CD4-positive, alpha-beta T cell (primary cell): ENCODE data around the gene GNAQ. TPM values are rescaled to one million over a fixed set of nuclear protein-coding genes. Genes with fewer than 3 reads are reported as not detected.
A peak's percentile ranks its signal among the peaks of the same experiment; 100 is the strongest.

Experiments used
- ATAC-seq: fragments of 200-7000 bp; cut with Tn5 transposase; one replicate; pipeline ENCODE4 v1.10.0; 2022; ENCODE audit warnings: mild to moderate bottlenecking; ENCODE audit not compliant: poor library complexity
- CTCF ChIA-PET: fragments of 350-600 bp; sonication (Branson Sonifier 250); formaldehyde crosslinking; loops from one replicate; lab custom pipeline; 2021; ENCODE audit warnings: antibody characterized with exemption, inconsistent platforms; lab: Charles Lee
- POLR2A ChIA-PET: fragments of 350-600 bp; sonication (Branson Sonifier 250); formaldehyde crosslinking; loops from one replicate; lab custom pipeline; 2021; ENCODE audit warnings: antibody characterized with exemption, inconsistent platforms; lab: Charles Lee
- DNase-seq, 14 experiments: peaks; one replicate each; pipeline ENCODE4 v3.0.0-alpha.2; 2013 to 2020; ENCODE audit warnings: mixed read lengths in 2 of 14
- H3K27ac ChIP-seq, 2 donors: one replicate each; pipeline versions ENCODE4 v1.5.1 to v1.7.0; 2013; ENCODE audit warnings: low read length in 2 of 2, low read depth in 1 of 2, mild to moderate bottlenecking in 1 of 2
- H3K27me3 ChIP-seq, 2 experiments: 1 replicate in 1 of 2; 2 replicates in 1 of 2; pipeline versions ENCODE4 v1.6.1 to v1.7.0; 2013; ENCODE audit warnings: low read length in 2 of 2, control low read depth in 1 of 2, mild to moderate bottlenecking in 1 of 2, moderate library complexity in 1 of 2; ENCODE audit not compliant: insufficient read depth in 2 of 2, control insufficient read depth in 1 of 2
- H3K36me3 ChIP-seq: one replicate; pipeline ENCODE4 v1.6.1; 2013; ENCODE audit warnings: low read length, control low read depth; ENCODE audit not compliant: insufficient read depth
- H3K4me1 ChIP-seq: one replicate; pipeline ENCODE4 v1.6.1; 2013; ENCODE audit warnings: low read length, control low read depth; ENCODE audit not compliant: insufficient read depth
- H3K4me3 ChIP-seq: one replicate; pipeline ENCODE4 v1.5.1; 2013; ENCODE audit warnings: mild to moderate bottlenecking, low read length, moderate library complexity
- H3K9me3 ChIP-seq, 2 experiments: 1 replicate in 1 of 2; 2 replicates in 1 of 2; pipeline versions ENCODE4 v1.6.1 to v1.7.0; 2013; ENCODE audit warnings: low read length in 2 of 2, mild to moderate bottlenecking in 2 of 2, control low read depth in 1 of 2, moderate library complexity in 1 of 2; ENCODE audit not compliant: control insufficient read depth in 1 of 2, insufficient read depth in 1 of 2
- H3K27ac Mint-ChIP-seq: one replicate; pipeline ENCODE4 v1.8.0; 2020; ENCODE audit warnings: mixed read lengths
- H3K27me3 Mint-ChIP-seq: one replicate; pipeline ENCODE4 v1.8.0; 2021; ENCODE audit warnings: mixed read lengths
- H3K36me3 Mint-ChIP-seq: one replicate; pipeline ENCODE4 v1.8.0; 2021; ENCODE audit warnings: low read depth, mixed read lengths
- H3K4me1 Mint-ChIP-seq: one replicate; pipeline ENCODE4 v1.8.0; 2021; ENCODE audit warnings: low read depth, mixed read lengths
- H3K4me3 Mint-ChIP-seq: one replicate; pipeline ENCODE4 v1.8.0; 2020; ENCODE audit warnings: mild to moderate bottlenecking, mixed read lengths
- H3K9me3 Mint-ChIP-seq: one replicate; pipeline ENCODE4 v1.8.0; 2020; ENCODE audit warnings: mixed read lengths
- CTCF ChIP-seq: fragments of 200-600 bp; IDR thresholded peaks from one replicate; pipeline ENCODE4 v1.8.0; 2022; ENCODE audit warnings: antibody characterized with exemption, mild to moderate bottlenecking
- intact Hi-C, 2 experiments: fragments of 100-400 bp; cut with DNase I in 1 of 2; cut with micrococcal nuclease in 1 of 2; formaldehyde crosslinking; loops; one replicate each; pipeline versions ENCODE4 v1.15.1 to v1.9.0; 2023 to 2025; cut with DNase I, micrococcal nuclease
- total RNA-seq, 174 experiments: library from RNA in 2 of 174; stranded (reverse) in 2 of 174; gene quantifications; one replicate each; pipeline ENCODE4 v1.2.3 and lab custom pipeline; 2021 to 2026

Gene GNAQ
- total RNA-seq, 2 experiments from 2014 or later, result 55.5 to 55.9 TPM

GRCh38 chr9:77977210-77977611, 54.4 kb downstream of the GNAQ start:
- peak overlapping the region; percentile 54 for H3K4me3 Mint-ChIP-seq
- H3K27ac ChIP-seq, result no peak overlapping the region
- peak; percentile 44 for TF ChIP-seq CTCF
- ChIA-PET CTCF (interaction anchor here (0.6 to 2.2 kb wide), 14 partner anchors 12 to 393 kb away, joined by 3 to 22 read pairs (median 4); partner anchors contain the start of gene GNAQ), POLR2A (interaction anchor here (0.6 to 2.5 kb wide), 12 partner anchors 20 to 247 kb away, joined by 3 to 11 read pairs (median 4); partner anchors contain the start of gene GNAQ)
- H3K36me3 ChIP-seq, result no peaks in the 10 kb centered on the region
- H3K27me3 ChIP-seq, result no peaks in the 10 kb centered on the region
- H3K4me3 ChIP-seq, result no peak overlapping the region
- DNase-seq (peak; percentile 9 to 79 (median 43)), ATAC-seq (peak; percentile 65)
- H3K36me3 Mint-ChIP-seq, result no peaks in the 10 kb centered on the region
- peaks cover 69% of the 10 kb centered on the region for H3K4me1 Mint-ChIP-seq
- peaks cover 37% of the 10 kb centered on the region for H3K4me1 ChIP-seq
- no peaks in the 10 kb centered on the region for H3K9me3 Mint-ChIP-seq
- intact Hi-C loops, result loop anchor here (1.0 to 10.0 kb wide), 8 partner anchors 58 to 398 kb away; no protein-coding TSS in a partner anchor
- H3K27ac Mint-ChIP-seq, result peak overlapping the region; percentile 40
- H3K9me3 ChIP-seq, result no peaks in the 10 kb centered on the region
- H3K27me3 Mint-ChIP-seq, result no peaks in the 10 kb centered on the region

GRCh38 chr9:77975806-77976205, 55.8 kb downstream of the GNAQ start:
- Mint-ChIP-seq H3K4me1 (peaks cover 68% of the 10 kb centered on the region), H3K27me3 (no peaks in the 10 kb centered on the region), H3K4me3 (no peak overlapping the region), H3K9me3 (no peaks in the 10 kb centered on the region), H3K27ac (no peak overlapping the region), H3K36me3 (peaks cover 2% of the 10 kb centered on the region)
- no peak for TF ChIP-seq CTCF
- no peaks in the 10 kb centered on the region for H3K36me3 ChIP-seq
- no peaks in the 10 kb centered on the region for H3K9me3 ChIP-seq
- no peak overlapping the region for H3K27ac ChIP-seq
- DNase-seq, result no peak
- ChIA-PET CTCF (no interaction called here), POLR2A (no interaction called here)
- H3K27me3 ChIP-seq, result no peaks in the 10 kb centered on the region
- peaks cover 26% of the 10 kb centered on the region for H3K4me1 ChIP-seq
- no peak for ATAC-seq
- no peak overlapping the region for H3K4me3 ChIP-seq
- intact Hi-C loops, result loop anchor here (2.0 to 10.0 kb wide), 6 partner anchors 59 to 399 kb away; no protein-coding TSS in a partner anchor

- POLR2A ChIA-PET, result interaction anchor here (0.7 to 1.0 kb wide), 2 partner anchors 57 to 150 kb away, joined by 3 to 4 read pairs; partner anchors contain the start of gene GNAQ
- H3K36me3 ChIP-seq, result no peaks in the 10 kb centered on the region
- Mint-ChIP-seq H3K4me3 (no peak overlapping the region), H3K27ac (no peak overlapping the region), H3K27me3 (no peaks in the 10 kb centered on the region), H3K4me1 (peaks cover 68% of the 10 kb centered on the region), H3K36me3 (peaks cover 7% of the 10 kb centered on the region), H3K9me3 (no peaks in the 10 kb centered on the region)
- H3K27ac ChIP-seq, result no peak overlapping the region
- DNase-seq (no peak), ATAC-seq (no peak)
- no peaks in the 10 kb centered on the region for H3K27me3 ChIP-seq
- peaks cover 28% of the 10 kb centered on the region for H3K4me1 ChIP-seq
- H3K4me3 ChIP-seq, result no peak overlapping the region
- TF ChIP-seq CTCF, result no peak
- intact Hi-C loops, result loop anchor here (5.0 to 10.0 kb wide), 3 partner anchors 70 to 400 kb away; no protein-coding TSS in a partner anchor
- no peaks in the 10 kb centered on the region for H3K9me3 ChIP-seq
- CTCF ChIA-PET, result interaction anchor here (0.7 to 1.1 kb wide), 2 partner anchors 8 to 459 kb away, joined by 3 read pairs; no protein-coding TSS in a partner anchor
Observed at GRCh38 chr9:77975036-77975435, 56.6 kb downstream of the GNAQ start.
